Panc1 (cell line): ENCODE data around the gene CCM2. TPM values are rescaled to one million over a fixed set of nuclear protein-coding genes. Genes with fewer than 3 reads are reported as not detected.

ENCODE experiments used
- ATAC-seq: fragments of 200-7000 bp; cut with Tn5 transposase; 2 replicates; pipeline ENCODE4 v1.9.1; 2020; ENCODE audit warnings: mild to moderate bottlenecking, moderate library complexity
- BruUV-seq: library from RNA; stranded (reverse); fragments of 400-500 nt; replicated peaks from 2 replicates; lab custom pipeline; 2021; lab: Mats Ljungman, UMichigan
- CTCF ChIA-PET: fragments of 300-600 bp; sonication (Branson Sonifier 250); formaldehyde crosslinking; loops from one replicate; lab custom pipeline; 2022; ENCODE audit warnings: antibody characterized with exemption; lab: Charles Lee
- POLR2A ChIA-PET: fragments of 300-600 bp; sonication (Branson Sonifier 250); formaldehyde crosslinking; loops from one replicate; lab custom pipeline; 2022; ENCODE audit warnings: antibody characterized with exemption; lab: Charles Lee
- DNase-seq: peaks from one replicate; pipeline ENCODE4 v3.0.0-alpha.2; 2010; ENCODE audit warnings: low read depth, low spot score
- H3K27ac ChIP-seq: 2 replicates; pipeline ENCODE4 v1.5.1; 2011; ENCODE audit warnings: mild to moderate bottlenecking, low read length, inconsistent platforms
- H3K27me3 ChIP-seq: fragments of 200-500 bp; sonication (Bioruptor generic); 2 replicates; pipeline ENCODE4 v1.6.0; 2014; ENCODE audit warnings: low read length, inconsistent platforms; ENCODE audit not compliant: control insufficient read depth, insufficient read depth
- H3K36me3 ChIP-seq: fragments of 200-500 bp; sonication (Bioruptor generic); 2 replicates; pipeline ENCODE4 v1.5.1; 2014; ENCODE audit warnings: inconsistent platforms, mild to moderate bottlenecking, low read length, moderate library complexity; ENCODE audit not compliant: control insufficient read depth, insufficient read depth
- H3K4me1 ChIP-seq: 2 replicates; pipeline ENCODE4 v1.5.1; 2011; ENCODE audit warnings: inconsistent platforms, mild to moderate bottlenecking, low read length, moderate library complexity; ENCODE audit not compliant: control insufficient read depth, insufficient read depth
- H3K4me3 ChIP-seq, 2 experiments: 2 replicates each; pipeline ENCODE4 v1.5.1; 2011 to 2012; ENCODE audit warnings: low read depth in 2 of 2, low read length in 2 of 2, mild to moderate bottlenecking in 2 of 2, inconsistent platforms in 1 of 2, moderate library complexity in 1 of 2
- H3K9me3 ChIP-seq: fragments of 200-500 bp; sonication (Bioruptor generic); 2 replicates; pipeline ENCODE4 v1.5.1; 2014; ENCODE audit warnings: low read depth, mild to moderate bottlenecking, inconsistent platforms, low read length, moderate library complexity; ENCODE audit not compliant: control insufficient read depth, insufficient read depth
- POLR2AphosphoS5 ChIP-seq: IDR thresholded peaks from 2 replicates; pipeline ENCODE4 v1.6.1; 2012; ENCODE audit warnings: mild to moderate bottlenecking, low read depth, low read length, moderate library complexity
- REST ChIP-seq, 2 experiments: IDR thresholded peaks; 2 replicates each; pipeline ENCODE4 v1.6.1; 2011 to 2012; ENCODE audit warnings: low read depth in 2 of 2, control low read depth in 1 of 2, low read length in 1 of 2, mild to moderate bottlenecking in 1 of 2, moderate library complexity in 1 of 2; ENCODE audit not compliant: insufficient read depth in 1 of 2
- SIN3A ChIP-seq: IDR thresholded peaks from 2 replicates; pipeline ENCODE4 v1.6.1; 2012; ENCODE audit warnings: low read depth, mild to moderate bottlenecking, low read length, moderate library complexity, borderline replicate concordance; ENCODE audit not compliant: insufficient read depth
- TCF7L2 ChIP-seq: IDR thresholded peaks from 2 replicates; pipeline ENCODE4 v1.6.1; 2011; ENCODE audit warnings: mild to moderate bottlenecking, low read depth, low read length, inconsistent platforms
- in situ Hi-C: cut with HindIII; loops from 2 replicates; pipeline ENCODE4 v1.10.0; 2016; ENCODE audit warnings: low sequenced_read_pairs, low pct_unique_long_range_greater_than_20kb
- intact Hi-C: fragments of 100-400 bp; cut with micrococcal nuclease; formaldehyde crosslinking; loops from one replicate; pipeline ENCODE4 v1.10.0; 2022; ENCODE audit not compliant: unreplicated experiment
- total RNA-seq: library from RNA; stranded (reverse); gene quantifications from one replicate; pipeline ENCODE4 v1.2.1, GENCODE V29; 2021; ENCODE audit not compliant: unreplicated experiment
- TF ChIP-seq, protein P1 (sequence below): fragments of 450-650 bp; IDR thresholded peaks from 2 replicates; pipeline ENCODE4 v1.5.1; 2017; ENCODE audit warnings: mild to moderate bottlenecking

Gene CCM2
- total RNA-seq, 1 experiment from 2014 or later: 97.1 TPM

DNA sequence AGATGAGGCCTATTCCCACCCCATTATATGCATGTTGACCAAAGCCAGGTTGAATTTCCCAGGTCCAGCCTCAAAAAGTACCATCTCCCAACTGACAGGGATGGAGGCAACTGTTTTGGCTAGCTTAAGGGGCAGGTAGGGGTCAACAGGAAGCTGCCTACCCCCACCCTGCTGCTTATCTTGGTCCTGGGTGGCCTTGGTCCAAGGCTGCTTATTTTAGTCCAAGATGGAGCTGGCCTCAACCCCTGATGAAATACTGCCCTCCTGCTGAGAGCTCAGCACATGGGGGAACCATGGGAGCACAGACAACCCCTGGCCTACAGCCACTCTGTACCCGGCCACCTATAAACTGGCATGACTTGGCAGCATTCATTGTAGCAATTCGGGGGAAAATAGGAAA lies 44.3 kb upstream of the CCM2 start:
- Histone ChIP-seq H3K27me3 (no peaks in the 10 kb centered on the region; the same call in 1 of the 2 replicates), H3K4me3 (no peak overlapping the region), H3K9me3 (no peaks in the 10 kb centered on the region), H3K4me1 (no peaks in the 10 kb centered on the region), H3K36me3 (no peaks in the 10 kb centered on the region), H3K27ac (no peak overlapping the region)
- TF ChIP-seq POLR2AphosphoS5 (no peak), TCF7L2 (no peak), SIN3A (no peak), REST (IDR thresholded peaks at IDR 0.05; ENCODE audit: insufficient read depth in 1 of 2, low read depth in 2 of 2, low read length in 1 of 2) (no peak)
- TF ChIP-seq, protein P1, sequence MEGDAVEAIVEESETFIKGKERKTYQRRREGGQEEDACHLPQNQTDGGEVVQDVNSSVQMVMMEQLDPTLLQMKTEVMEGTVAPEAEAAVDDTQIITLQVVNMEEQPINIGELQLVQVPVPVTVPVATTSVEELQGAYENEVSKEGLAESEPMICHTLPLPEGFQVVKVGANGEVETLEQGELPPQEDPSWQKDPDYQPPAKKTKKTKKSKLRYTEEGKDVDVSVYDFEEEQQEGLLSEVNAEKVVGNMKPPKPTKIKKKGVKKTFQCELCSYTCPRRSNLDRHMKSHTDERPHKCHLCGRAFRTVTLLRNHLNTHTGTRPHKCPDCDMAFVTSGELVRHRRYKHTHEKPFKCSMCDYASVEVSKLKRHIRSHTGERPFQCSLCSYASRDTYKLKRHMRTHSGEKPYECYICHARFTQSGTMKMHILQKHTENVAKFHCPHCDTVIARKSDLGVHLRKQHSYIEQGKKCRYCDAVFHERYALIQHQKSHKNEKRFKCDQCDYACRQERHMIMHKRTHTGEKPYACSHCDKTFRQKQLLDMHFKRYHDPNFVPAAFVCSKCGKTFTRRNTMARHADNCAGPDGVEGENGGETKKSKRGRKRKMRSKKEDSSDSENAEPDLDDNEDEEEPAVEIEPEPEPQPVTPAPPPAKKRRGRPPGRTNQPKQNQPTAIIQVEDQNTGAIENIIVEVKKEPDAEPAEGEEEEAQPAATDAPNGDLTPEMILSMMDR: no peak
- POLR2A ChIA-PET: interaction anchor here (0.5 kb wide), 1 partner anchor 45 kb away, joined by 3 read pairs; no protein-coding TSS in a partner anchor
- DNase-seq (no peak), ATAC-seq (no peak)
- CTCF ChIA-PET: no interaction called here
- in situ Hi-C loops: no loop called here
- intact Hi-C loops: no loop called here
- no TSS peak for BruUV-seq

GRCh38 chr7:44956157-44956766 lies 43.7 kb upstream of the CCM2 start:
- Histone ChIP-seq H3K9me3 (no peaks in the 10 kb centered on the region), H3K27ac (no peak overlapping the region), H3K27me3 (no peaks in the 10 kb centered on the region), H3K36me3 (no peaks in the 10 kb centered on the region), H3K4me3 (no peak overlapping the region), H3K4me1 (no peaks in the 10 kb centered on the region)
- intact Hi-C loops (no loop called here), in situ Hi-C loops (no loop called here)
- ChIA-PET POLR2A (no interaction called here), CTCF (no interaction called here)
- ATAC-seq: no peak
- no peak for DNase-seq
- no TSS peak for BruUV-seq
- TF ChIP-seq REST (IDR thresholded peaks at IDR 0.05; ENCODE audit: insufficient read depth in 1 of 2, low read depth in 2 of 2, low read length in 1 of 2) (no peak), POLR2AphosphoS5 (no peak), SIN3A (no peak)
- TF ChIP-seq, protein P1: no peak
